ENCODE results near the gene ITPRID2.
"Not testable (repeated sequence)": the region's sequence is repeated elsewhere in the genome, so short reads cannot be mapped to it uniquely, and the experiment has no call there.

Gene ITPRID2

GRCh38 chr2:181958726-181959125 is 67.2 kb downstream of the ITPRID2 start:
- DNase-seq (ENCODE audit: low read depth) = no peak
- no peak overlapping the region for H3K4me3 ChIP-seq (ENCODE audit: low read depth, low read length)
- TF ChIP-seq MAX (IDR thresholded peaks at IDR 0.05; ENCODE audit: low read depth, low read length) (no peak), MYC (IDR thresholded peaks at IDR 0.05; ENCODE audit: low read depth, low read length) (no peak), POLR2A (IDR thresholded peaks at IDR 0.05; ENCODE audit: extremely low read depth, insufficient read length) (no peak)
- TF ChIP-seq, protein P1, sequence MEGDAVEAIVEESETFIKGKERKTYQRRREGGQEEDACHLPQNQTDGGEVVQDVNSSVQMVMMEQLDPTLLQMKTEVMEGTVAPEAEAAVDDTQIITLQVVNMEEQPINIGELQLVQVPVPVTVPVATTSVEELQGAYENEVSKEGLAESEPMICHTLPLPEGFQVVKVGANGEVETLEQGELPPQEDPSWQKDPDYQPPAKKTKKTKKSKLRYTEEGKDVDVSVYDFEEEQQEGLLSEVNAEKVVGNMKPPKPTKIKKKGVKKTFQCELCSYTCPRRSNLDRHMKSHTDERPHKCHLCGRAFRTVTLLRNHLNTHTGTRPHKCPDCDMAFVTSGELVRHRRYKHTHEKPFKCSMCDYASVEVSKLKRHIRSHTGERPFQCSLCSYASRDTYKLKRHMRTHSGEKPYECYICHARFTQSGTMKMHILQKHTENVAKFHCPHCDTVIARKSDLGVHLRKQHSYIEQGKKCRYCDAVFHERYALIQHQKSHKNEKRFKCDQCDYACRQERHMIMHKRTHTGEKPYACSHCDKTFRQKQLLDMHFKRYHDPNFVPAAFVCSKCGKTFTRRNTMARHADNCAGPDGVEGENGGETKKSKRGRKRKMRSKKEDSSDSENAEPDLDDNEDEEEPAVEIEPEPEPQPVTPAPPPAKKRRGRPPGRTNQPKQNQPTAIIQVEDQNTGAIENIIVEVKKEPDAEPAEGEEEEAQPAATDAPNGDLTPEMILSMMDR (IDR thresholded peaks at IDR 0.05; ENCODE audit: low read depth, low read length) = no peak

DNA sequence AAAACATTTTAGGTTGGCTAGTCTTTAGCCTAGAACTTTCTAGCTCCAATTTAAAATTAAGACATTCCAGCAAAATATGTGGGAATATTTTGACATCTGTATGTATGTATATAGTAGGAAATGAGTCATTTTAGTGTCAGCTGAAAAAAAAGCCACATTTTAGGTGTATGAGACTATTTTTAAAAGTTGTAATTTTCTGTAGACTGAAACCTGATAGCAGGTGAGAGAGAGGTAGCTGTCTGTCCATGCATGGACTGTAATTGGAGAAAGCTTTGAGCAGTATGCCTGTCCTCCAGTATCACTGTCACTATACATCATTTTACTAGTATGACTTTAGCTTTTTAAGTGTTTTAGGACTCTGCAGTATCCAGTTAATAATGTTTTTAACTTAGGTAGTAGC is 68.0 kb downstream of the ITPRID2 start:
- DNase-seq (ENCODE audit: low read depth) = no peak
- TF ChIP-seq, protein P1 (IDR thresholded peaks at IDR 0.05; ENCODE audit: low read depth, low read length) = no peak
- TF ChIP-seq MYC (IDR thresholded peaks at IDR 0.05; ENCODE audit: low read depth, low read length) = no peak

DNA sequence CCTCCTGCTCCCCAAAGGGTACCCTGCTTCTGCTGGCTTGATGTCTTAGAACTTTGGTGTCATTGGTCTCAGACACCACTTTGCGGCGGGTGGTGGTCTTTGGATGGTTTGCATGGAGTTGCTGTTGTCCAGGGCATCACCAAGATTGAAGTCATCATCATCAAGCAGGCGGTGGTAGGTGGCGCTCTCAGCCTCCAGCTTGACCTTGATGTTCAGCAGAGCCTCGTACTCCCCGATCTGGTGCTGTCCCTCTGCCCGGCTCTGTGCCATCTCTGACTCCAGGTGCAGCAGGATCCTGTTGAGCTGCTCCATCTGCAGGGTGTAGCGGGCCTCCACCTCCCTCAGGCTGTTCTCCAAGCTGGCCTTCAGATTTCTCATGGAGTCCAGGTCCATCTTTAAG is 69.6 kb downstream of the ITPRID2 start:
- not testable (repeated sequence) for DNase-seq (ENCODE audit: low read depth); H3K4me3 ChIP-seq (ENCODE audit: low read depth, low read length)

More for the DNA sequence above, 68.0 kb downstream of the ITPRID2 start:
- no peak overlapping the region for H3K4me3 ChIP-seq (ENCODE audit: low read depth, low read length)

DNA sequence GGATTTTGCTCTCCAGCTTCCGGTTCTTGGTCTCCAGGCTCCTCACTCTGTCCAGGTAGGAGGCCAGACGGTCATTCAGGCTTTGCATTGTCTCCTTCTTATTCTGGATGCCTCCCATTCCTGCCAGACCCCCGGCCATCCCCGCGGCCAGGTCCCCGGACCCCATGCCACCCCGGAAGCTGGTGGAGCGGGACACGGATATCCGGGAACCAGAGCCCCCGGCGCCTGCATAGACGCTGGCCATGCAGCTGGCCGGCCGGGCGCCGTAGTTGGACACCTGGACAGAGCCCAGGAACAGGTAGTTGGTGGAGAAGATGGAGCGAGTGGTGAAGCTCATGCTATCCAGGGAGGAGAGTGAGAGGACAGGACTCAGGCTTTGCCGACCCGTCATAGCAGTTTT is 70.6 kb downstream of the ITPRID2 start:
- DNase-seq (ENCODE audit: low read depth) = no peak
- no peak overlapping the region for H3K4me3 ChIP-seq (ENCODE audit: low read depth, low read length)
- TF ChIP-seq POLR2A (IDR thresholded peaks at IDR 0.05; ENCODE audit: extremely low read depth, insufficient read length) (no peak), MYC (IDR thresholded peaks at IDR 0.05; ENCODE audit: low read depth, low read length) (no peak), MAX (IDR thresholded peaks at IDR 0.05; ENCODE audit: low read depth, low read length) (no peak)
- TF ChIP-seq, protein P1 (IDR thresholded peaks at IDR 0.05; ENCODE audit: low read depth, low read length) = no peak

DNA sequence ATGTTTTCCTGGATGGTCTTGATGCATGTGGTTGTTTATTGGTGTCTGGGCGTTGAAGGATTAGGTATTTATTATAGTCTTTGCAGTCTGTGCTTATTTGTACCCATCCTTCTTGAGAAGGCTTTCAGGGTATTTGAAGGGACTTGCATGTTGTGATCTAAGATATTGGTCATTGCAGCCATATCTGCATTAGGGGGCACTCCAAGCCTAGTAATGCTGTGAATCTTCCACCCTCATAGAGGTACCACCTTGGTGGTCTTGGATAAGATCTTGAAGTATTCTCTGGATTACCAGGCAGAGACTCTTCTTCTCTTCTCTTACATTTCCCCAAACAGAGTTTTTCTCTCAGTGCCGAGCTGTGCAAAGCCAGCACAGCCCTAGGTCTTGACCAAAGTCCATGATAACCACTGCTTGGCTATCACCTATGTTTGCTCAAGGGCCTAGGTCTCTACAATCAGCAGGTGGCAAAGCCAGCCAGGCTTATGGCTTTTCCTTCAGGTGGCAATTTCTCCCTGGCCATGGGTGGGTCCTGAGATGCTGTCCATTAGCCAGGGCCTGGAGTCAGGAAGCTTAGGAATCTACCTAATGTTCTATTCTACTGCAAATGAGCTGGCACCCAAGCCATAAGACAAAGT is 78.7 kb downstream of the ITPRID2 start:
- TF ChIP-seq, protein P1 (IDR thresholded peaks at IDR 0.05; ENCODE audit: low read depth, low read length) = no peak
- TF ChIP-seq MAX (IDR thresholded peaks at IDR 0.05; ENCODE audit: low read depth, low read length) (no peak), MYC (IDR thresholded peaks at IDR 0.05; ENCODE audit: low read depth, low read length) (no peak), POLR2A (IDR thresholded peaks at IDR 0.05; ENCODE audit: extremely low read depth, insufficient read length) (no peak)
- H3K4me3 ChIP-seq (ENCODE audit: low read depth, low read length) = no peak overlapping the region
- no peak for DNase-seq (ENCODE audit: low read depth)

- TF ChIP-seq, protein P1 (IDR thresholded peaks at IDR 0.05; ENCODE audit: low read depth, low read length) = no peak
- TF ChIP-seq MYC (IDR thresholded peaks at IDR 0.05; ENCODE audit: low read depth, low read length) (no peak), POLR2A (IDR thresholded peaks at IDR 0.05; ENCODE audit: extremely low read depth, insufficient read length) (no peak), MAX (IDR thresholded peaks at IDR 0.05; ENCODE audit: low read depth, low read length) (no peak)
- H3K4me3 ChIP-seq (ENCODE audit: low read depth, low read length) = no peak overlapping the region
- no peak for DNase-seq (ENCODE audit: low read depth)
These were observed 79.5 kb downstream of the ITPRID2 start for GRCh38 chr2:181971032-181971431.
